PFSK-1 (cell line): ENCODE measurements around the gene DNAH5.

Source experiments
- FOXP2 ChIP-seq: optimal IDR thresholded peaks from 2 replicates; pipeline ENCODE3; 2011; ENCODE audit warnings: borderline replicate concordance, control low read depth, inconsistent platforms; ENCODE audit not compliant: insufficient read depth; ENCODE audit errors: extremely low read length, extremely low read depth
- POLR2AphosphoS5 ChIP-seq: IDR thresholded peaks from 2 replicates; pipeline ENCODE4 v1.6.1; 2012; ENCODE audit warnings: low read depth, mild to moderate bottlenecking, control low read depth, low read length, moderate library complexity
- SIN3A ChIP-seq: IDR thresholded peaks from 2 replicates; pipeline ENCODE4 v1.6.1; 2012; ENCODE audit warnings: mild to moderate bottlenecking, low read length, moderate library complexity, borderline replicate concordance; ENCODE audit not compliant: insufficient read depth
- TAF1 ChIP-seq: IDR thresholded peaks from 2 replicates; pipeline ENCODE4 v1.6.1; 2012; ENCODE audit warnings: low read length, control low read depth, borderline replicate concordance; ENCODE audit not compliant: insufficient read depth
- TF ChIP-seq, protein P1 (sequence below), 2 experiments: IDR thresholded peaks; 2 replicates each; pipeline versions ENCODE4 v1.6.1 to v1.8.0; 2011 to 2012; ENCODE audit warnings: low read depth in 2 of 2, low read length in 2 of 2, control low read depth in 1 of 2, inconsistent platforms in 1 of 2, mild to moderate bottlenecking in 1 of 2, moderate library complexity in 1 of 2; ENCODE audit not compliant: insufficient read depth in 1 of 2

DNAH5 gene

DNA sequence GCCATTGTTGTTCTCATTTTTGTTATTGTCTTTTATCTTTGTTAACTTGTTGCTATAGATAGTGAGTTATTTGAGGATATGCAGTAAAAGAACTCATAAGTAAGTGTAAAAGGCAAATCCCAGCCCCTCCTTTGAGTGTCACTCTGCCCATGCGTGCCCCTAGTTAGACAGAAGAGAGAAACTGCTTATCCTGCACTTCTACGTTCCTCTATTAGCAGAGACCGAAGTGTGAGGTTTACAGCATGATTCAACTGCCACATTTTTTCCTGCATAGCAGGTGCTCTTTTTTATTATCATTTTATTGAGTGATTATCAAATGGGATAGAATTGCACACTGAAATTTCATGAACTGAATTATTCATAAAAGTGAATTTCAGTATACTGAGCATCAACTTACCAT is 12.0 kb upstream of the DNAH5 start:
- TF ChIP-seq POLR2AphosphoS5: no peak
- TF ChIP-seq, protein P1, sequence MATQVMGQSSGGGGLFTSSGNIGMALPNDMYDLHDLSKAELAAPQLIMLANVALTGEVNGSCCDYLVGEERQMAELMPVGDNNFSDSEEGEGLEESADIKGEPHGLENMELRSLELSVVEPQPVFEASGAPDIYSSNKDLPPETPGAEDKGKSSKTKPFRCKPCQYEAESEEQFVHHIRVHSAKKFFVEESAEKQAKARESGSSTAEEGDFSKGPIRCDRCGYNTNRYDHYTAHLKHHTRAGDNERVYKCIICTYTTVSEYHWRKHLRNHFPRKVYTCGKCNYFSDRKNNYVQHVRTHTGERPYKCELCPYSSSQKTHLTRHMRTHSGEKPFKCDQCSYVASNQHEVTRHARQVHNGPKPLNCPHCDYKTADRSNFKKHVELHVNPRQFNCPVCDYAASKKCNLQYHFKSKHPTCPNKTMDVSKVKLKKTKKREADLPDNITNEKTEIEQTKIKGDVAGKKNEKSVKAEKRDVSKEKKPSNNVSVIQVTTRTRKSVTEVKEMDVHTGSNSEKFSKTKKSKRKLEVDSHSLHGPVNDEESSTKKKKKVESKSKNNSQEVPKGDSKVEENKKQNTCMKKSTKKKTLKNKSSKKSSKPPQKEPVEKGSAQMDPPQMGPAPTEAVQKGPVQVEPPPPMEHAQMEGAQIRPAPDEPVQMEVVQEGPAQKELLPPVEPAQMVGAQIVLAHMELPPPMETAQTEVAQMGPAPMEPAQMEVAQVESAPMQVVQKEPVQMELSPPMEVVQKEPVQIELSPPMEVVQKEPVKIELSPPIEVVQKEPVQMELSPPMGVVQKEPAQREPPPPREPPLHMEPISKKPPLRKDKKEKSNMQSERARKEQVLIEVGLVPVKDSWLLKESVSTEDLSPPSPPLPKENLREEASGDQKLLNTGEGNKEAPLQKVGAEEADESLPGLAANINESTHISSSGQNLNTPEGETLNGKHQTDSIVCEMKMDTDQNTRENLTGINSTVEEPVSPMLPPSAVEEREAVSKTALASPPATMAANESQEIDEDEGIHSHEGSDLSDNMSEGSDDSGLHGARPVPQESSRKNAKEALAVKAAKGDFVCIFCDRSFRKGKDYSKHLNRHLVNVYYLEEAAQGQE (IDR thresholded peaks at IDR 0.05; ENCODE audit: insufficient read depth in 1 of 2, low read depth in 2 of 2, low read length in 2 of 2): no peak
- TF ChIP-seq FOXP2: no peak
- TF ChIP-seq SIN3A: no peak
- TF ChIP-seq TAF1: no peak

DNA sequence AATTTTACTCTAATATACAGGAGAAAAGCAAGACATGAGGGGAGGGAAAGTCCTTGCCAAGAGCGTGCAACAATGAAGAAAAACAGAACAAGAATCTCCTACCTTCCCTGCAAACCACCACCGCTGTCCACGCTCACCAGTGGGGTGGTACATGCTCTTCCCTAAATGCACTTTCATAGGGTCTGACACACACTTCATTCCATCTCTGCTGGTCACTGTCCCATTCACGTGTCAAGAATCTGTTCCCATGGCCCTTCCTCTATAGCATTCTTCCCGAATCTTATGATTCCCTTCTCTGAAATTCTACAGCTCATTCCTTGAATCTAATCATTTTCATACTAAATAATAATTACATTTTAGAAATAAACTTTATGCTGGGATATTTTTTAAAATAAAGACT is 11.4 kb upstream of the DNAH5 start:
- TF ChIP-seq TAF1 (no peak), FOXP2 (no peak), POLR2AphosphoS5 (no peak), SIN3A (no peak)
- TF ChIP-seq, protein P1 (IDR thresholded peaks at IDR 0.05; ENCODE audit: insufficient read depth in 1 of 2, low read depth in 2 of 2, low read length in 2 of 2): no peak

DNA sequence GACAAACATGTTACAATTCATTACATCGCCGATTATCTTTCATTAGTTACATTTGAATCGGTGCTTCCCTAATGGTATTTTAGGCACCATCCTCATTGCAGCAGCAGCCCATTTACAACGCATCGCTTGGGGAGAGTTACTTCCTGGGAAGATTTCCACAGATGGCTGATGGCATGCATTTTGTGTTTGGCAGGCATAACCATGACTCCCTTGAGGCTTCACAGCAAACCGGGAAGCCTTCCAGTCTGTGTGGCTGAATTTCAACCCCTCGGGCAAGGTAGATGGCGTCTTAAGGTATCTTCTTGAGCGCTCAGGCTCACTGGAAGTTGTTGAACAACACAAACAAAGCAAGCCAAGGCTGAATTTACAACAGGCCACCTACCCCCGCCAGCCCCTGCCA is 1.6 kb upstream of the DNAH5 start:
- TF ChIP-seq FOXP2 (no peak), POLR2AphosphoS5 (no peak), SIN3A (no peak), TAF1 (no peak)
- TF ChIP-seq, protein P1 (IDR thresholded peaks at IDR 0.05; ENCODE audit: insufficient read depth in 1 of 2, low read depth in 2 of 2, low read length in 2 of 2): no peak

DNA sequence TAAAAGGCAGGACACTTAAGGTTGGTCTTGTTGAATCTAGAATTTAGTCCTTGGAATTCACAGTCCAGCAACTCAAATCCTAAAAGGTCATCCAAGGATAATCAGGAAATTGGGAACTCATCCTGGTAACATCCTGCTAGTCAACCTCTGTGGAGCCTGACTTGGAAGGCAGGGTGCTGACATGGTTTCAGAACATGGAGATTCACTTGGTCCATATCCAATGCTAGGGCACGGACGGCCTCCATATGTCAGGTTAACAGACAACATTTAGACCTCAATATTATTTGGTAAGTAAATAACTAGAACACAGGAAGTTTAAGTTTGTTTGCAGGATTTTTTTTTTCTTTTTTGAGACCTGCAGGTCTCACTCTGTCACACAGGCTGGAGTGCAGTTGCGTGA is 783 bp upstream of the DNAH5 start:
- TF ChIP-seq SIN3A (no peak), POLR2AphosphoS5 (no peak), FOXP2 (no peak)

DNA sequence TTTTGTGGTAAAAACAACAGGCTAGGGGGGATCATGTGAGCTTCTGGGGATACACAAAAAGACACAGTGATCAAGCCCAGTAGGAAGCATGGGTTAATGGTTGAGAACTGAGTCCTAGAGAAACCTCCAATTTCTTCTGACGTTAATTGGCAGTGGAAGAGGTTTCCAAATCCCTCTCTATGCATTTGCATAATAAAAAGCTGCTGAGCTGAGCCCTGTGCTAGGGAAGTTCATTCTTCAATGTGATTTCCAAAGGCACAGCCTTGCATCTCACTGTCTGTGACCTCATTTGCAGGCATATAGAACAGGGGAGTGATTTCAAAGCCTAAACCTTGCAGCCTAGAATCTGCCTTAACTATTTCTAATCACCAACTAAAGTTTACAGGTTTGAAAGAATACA is 812 bp downstream of the DNAH5 start:
- no peak for TF ChIP-seq FOXP2
- TF ChIP-seq POLR2AphosphoS5: no peak
- TF ChIP-seq, protein P1 (IDR thresholded peaks at IDR 0.05; ENCODE audit: insufficient read depth in 1 of 2, low read depth in 2 of 2, low read length in 2 of 2): no peak
- no peak for TF ChIP-seq TAF1
- no peak for TF ChIP-seq SIN3A

DNA sequence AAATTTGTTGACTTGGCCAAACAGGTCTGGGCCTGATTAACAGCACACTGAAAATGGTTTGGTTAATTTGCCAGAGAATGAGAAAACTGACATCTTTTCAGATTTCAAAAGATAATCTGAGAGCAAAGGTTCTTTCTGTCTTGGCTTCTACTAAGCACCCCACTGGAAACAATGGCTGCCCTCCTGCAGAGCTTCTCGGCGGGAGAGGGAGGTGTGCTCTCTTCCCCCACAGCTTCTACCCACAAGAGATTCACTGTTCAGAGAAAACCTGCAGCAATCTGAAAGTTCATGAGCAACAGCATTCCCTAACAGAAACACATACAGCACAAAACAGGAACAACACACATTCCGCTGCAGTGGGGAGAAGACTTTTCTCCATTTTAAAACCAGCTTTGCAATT is 3.0 kb downstream of the DNAH5 start:
- TF ChIP-seq SIN3A (no peak), POLR2AphosphoS5 (no peak), TAF1 (no peak), FOXP2 (no peak)
- TF ChIP-seq, protein P1 (IDR thresholded peaks at IDR 0.05; ENCODE audit: insufficient read depth in 1 of 2, low read depth in 2 of 2, low read length in 2 of 2): no peak
